Measurements from ENCODE around the gene ZBTB8OS. TPM values are rescaled to one million over a fixed set of nuclear protein-coding genes. Genes with fewer than 3 reads are reported as not detected.
"Not testable (repeated sequence)": the region's sequence is repeated elsewhere in the genome, so short reads cannot be mapped to it uniquely, and the experiment has no call there.

Gene ZBTB8OS
- total RNA-seq, 2 donors from 2014 or later: 51.6 to 58.3 TPM

DNA sequence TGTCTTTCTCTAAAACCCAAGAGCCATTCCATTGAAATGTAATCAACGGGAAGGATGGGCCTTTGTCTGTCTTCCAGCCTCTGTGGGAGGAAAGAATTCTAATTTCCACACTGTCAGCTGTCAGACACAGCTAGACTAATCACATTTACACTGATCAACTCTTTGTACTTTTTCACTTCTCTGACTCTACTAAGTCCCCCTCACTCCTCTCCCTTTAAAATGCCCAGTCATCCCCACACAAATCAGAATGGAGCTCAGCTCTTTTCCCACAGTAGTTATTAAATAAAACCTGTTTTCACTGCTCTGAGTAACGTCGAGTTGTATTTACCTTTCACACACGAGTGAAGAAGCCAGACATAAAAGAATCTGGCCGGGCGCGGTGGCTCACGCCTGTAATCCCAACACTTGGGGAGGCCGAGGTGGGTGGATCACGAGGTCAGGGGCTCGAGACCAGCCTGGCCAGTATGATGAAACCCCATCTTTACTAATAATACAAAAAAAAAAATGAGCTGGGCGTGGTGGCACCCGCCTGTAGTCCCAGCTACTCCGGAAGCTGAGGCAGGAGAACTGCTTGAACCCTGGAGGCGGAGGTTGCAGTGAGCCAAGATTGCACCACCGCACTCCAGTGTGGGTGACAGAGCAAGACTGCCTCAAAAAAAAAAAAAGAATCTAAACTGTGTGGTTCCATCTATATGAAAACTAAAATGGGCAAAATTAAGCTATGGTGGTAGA, 13.3 kb downstream of the ZBTB8OS start:
- Mint-ChIP-seq H3K36me3 (peaks cover 5% of the 10 kb centered on the region), H3K9me3 (no peaks in the 10 kb centered on the region), H3K27me3 (no peaks in the 10 kb centered on the region), H3K4me1 (ENCODE audit: low read depth in 2 of 2) (peaks cover 4 to 11% of the 10 kb centered on the region in 2 donors), H3K4me3 (no peak overlapping the region), H3K27ac (peak overlapping the region in 1 of 2 donors; percentile 49)
- ATAC-seq: no peak
- DNase-seq (ENCODE audit: low spot score): no peak

GRCh38 chr1:32635508-32636277, 14.7 kb downstream of the ZBTB8OS start:
- Mint-ChIP-seq H3K36me3 (peaks cover 5% of the 10 kb centered on the region), H3K27ac (peak overlapping the region in 1 of 2 donors; percentile 49), H3K4me3 (no peak overlapping the region), H3K9me3 (no peaks in the 10 kb centered on the region), H3K27me3 (no peaks in the 10 kb centered on the region), H3K4me1 (ENCODE audit: low read depth in 2 of 2) (peaks cover 4 to 11% of the 10 kb centered on the region in 2 donors)
- ATAC-seq: no peak
- no peak for DNase-seq (ENCODE audit: low spot score)

- Mint-ChIP-seq H3K36me3 (peaks cover 5% of the 10 kb centered on the region), H3K4me3 (no peak overlapping the region), H3K4me1 (ENCODE audit: low read depth in 2 of 2) (peaks cover 7 to 11% of the 10 kb centered on the region in 2 donors), H3K9me3 (no peaks in the 10 kb centered on the region), H3K27ac (peak overlapping the region in 1 of 2 donors; percentile 1), H3K27me3 (no peaks in the 10 kb centered on the region)
- no peak for DNase-seq (ENCODE audit: low spot score)
- no peak for ATAC-seq
Observed at GRCh38 chr1:32632829-32633228, 17.5 kb downstream of the ZBTB8OS start.

DNA sequence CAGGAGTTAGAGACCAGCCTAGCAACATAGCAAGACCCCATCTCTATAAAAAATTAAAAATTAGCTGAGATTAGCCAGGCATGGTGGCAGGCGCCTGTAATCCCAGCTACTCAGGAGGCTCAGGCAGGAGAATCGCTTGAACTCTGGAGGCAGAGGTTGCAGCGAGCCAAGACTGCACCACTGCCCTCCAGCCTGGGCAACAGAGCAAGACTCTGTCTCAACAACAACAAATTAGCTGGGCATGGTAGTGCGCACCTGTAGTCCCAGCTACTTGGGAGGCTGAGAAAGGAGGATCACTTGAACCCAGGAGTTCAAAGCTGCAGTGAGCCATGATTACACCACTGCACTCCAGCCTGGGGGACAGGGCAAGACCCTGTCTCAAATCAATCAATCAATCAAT, 20.2 kb downstream of the ZBTB8OS start:
- not testable (repeated sequence) for DNase-seq (ENCODE audit: low spot score); H3K4me3 Mint-ChIP-seq; ATAC-seq; H3K9me3 Mint-ChIP-seq; H3K36me3 Mint-ChIP-seq; H3K27me3 Mint-ChIP-seq; H3K27ac Mint-ChIP-seq
- H3K4me1 Mint-ChIP-seq (ENCODE audit: low read depth in 2 of 2): peaks cover 10 to 14% of the 10 kb centered on the region in 2 donors

DNA sequence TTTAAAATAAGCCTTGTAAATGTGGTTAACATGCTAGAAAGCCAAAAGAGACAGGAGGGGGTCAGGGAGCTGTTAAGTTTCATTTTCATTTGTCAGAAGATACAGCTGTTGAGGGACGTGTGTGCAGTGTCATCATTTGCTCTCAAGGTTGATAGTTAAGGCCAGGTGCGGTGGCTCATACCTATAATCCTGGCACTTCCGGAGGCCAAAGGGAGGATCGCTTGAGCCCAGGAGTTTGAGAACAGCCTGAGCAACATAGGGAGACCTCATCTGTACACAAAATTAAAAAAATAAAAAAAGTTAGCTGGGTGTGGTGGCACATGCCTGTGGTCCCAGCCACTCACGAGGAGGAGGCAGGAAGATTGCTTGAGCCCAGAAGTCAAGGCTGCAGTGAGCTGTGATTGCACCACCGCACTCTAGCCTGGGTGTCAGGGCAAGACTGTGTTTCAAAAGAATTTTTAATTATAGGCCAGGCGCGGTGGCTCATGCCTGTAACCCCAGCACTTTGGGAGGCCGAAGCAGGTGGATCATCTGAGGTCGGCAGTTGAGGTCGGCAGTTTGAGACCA, 22.7 kb downstream of the ZBTB8OS start:
- ATAC-seq (peak; percentile 83 to 86), DNase-seq (ENCODE audit: low spot score) (peak; percentile 63)
- Mint-ChIP-seq H3K27ac (peak overlapping the region; percentile 96 to 97), H3K27me3 (no peaks in the 10 kb centered on the region), H3K36me3 (peaks cover 9% of the 10 kb centered on the region), H3K9me3 (no peaks in the 10 kb centered on the region), H3K4me1 (ENCODE audit: low read depth in 2 of 2) (peaks cover 27 to 31% of the 10 kb centered on the region in 2 donors), H3K4me3 (peak overlapping the region; percentile 81)

DNA sequence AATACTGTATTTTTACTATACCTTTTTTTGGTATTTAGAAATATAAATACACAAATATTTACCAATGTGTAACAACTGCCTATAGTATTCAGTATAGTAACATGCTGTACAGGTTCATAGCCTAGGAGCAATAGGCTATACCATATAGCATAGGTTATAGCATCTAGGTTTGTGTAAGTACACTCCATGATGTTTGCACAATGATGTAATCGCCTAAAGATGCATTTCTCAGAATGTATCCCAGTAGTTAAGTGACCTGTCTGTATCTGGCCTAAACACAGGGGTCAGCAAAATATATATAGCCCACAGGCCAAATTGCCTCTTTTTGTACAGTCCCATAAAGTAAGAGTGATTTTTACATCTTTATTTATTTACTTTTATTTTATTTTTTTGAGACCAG, 24.2 kb downstream of the ZBTB8OS start:
- no peaks in the 10 kb centered on the region for H3K27me3 Mint-ChIP-seq
- H3K36me3 Mint-ChIP-seq: peaks cover 9% of the 10 kb centered on the region
- H3K4me1 Mint-ChIP-seq (ENCODE audit: low read depth in 2 of 2): peaks cover 31 to 33% of the 10 kb centered on the region in 2 donors
- no peak overlapping the region for H3K27ac Mint-ChIP-seq
- H3K4me3 Mint-ChIP-seq: no peak overlapping the region
- DNase-seq (ENCODE audit: low spot score) (no peak), ATAC-seq (no peak)
- H3K9me3 Mint-ChIP-seq: no peaks in the 10 kb centered on the region

GRCh38 chr1:32623775-32624174, 26.6 kb downstream of the ZBTB8OS start:
- Mint-ChIP-seq H3K36me3 (peaks cover 9% of the 10 kb centered on the region), H3K27ac (peak overlapping the region; percentile 10 to 54)
- peak in 1 of 2 donors; percentile 4 for ATAC-seq

DNA sequence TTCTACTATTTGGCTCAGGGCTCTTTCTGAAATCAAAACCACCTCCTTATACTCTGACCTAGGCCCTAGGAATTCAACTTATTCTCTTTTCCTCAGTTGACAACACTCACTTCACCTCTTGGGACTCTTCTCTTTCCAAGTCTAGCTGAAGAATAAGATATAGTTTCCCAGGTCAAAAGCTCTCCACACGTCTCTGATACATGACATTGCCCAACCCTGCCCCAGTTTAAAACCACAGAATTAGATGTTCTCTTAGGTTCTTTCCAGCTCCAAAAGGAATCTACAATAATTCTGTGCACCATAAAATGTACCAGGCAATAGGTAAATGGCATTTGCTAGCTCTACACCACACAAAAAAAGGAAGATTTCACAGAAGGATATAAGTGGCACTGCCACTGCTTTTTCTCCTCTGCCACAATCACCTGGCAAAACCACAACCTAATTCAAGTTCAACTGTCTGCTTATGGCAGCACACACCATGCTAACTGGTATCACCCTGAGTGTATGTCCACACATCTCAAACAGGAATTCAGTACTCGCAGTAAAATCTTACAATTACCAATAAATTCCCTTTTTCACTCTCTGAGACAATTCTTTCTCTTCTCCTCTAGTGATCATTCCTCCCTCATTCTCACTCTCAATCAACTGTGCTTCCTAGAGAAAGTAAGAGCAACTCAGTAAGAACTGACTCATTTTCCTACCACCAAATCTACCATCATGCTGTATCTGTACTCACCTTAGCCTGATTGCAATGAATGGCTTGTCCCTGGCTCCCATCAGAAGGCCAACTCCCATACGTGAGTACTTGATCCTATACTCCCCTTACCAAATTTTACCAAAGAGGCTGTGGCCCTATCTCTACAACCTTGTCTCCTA, 27.3 kb downstream of the ZBTB8OS start:
- DNase-seq (ENCODE audit: low spot score) (no peak), ATAC-seq (peak; percentile 69 to 74)
- H3K27ac Mint-ChIP-seq: peak overlapping the region; percentile 10 to 54
- no peaks in the 10 kb centered on the region for H3K27me3 Mint-ChIP-seq
- H3K9me3 Mint-ChIP-seq: no peaks in the 10 kb centered on the region
- H3K4me3 Mint-ChIP-seq: peak overlapping the region; percentile 69
- peaks cover 9% of the 10 kb centered on the region for H3K36me3 Mint-ChIP-seq
- peaks cover 31 to 32% of the 10 kb centered on the region in 2 donors for H3K4me1 Mint-ChIP-seq (ENCODE audit: low read depth in 2 of 2)

More at GRCh38 chr1:32623775-32624174, 26.6 kb downstream of the ZBTB8OS start:
- Mint-ChIP-seq H3K27me3 (no peaks in the 10 kb centered on the region), H3K4me1 (ENCODE audit: low read depth in 2 of 2) (peaks cover 31 to 33% of the 10 kb centered on the region in 2 donors), H3K4me3 (peak overlapping the region; percentile 69), H3K9me3 (no peaks in the 10 kb centered on the region)
- DNase-seq (ENCODE audit: low spot score): no peak

DNA sequence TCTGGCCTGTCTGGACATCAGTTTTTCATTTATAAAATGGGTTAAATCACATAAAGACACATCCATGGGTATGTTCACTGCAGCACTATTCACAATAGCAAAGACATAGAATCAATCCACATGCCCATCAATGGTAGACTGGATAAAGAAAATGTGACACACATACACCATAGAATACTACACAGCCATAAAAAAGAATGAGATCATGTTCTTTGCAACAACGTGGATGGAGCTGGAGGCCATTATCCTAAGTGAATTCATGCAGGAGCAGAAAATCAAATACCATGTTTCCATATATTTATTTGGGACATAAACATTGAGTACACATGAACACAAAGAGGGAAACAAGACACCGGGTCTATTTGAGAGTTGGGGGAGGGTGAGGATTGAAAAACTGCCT, 28.1 kb downstream of the ZBTB8OS start:
- no peak for DNase-seq (ENCODE audit: low spot score)
- peaks cover 9% of the 10 kb centered on the region for H3K36me3 Mint-ChIP-seq
- H3K27me3 Mint-ChIP-seq: no peaks in the 10 kb centered on the region
- ATAC-seq: no peak
- no peaks in the 10 kb centered on the region for H3K9me3 Mint-ChIP-seq
- H3K4me1 Mint-ChIP-seq (ENCODE audit: low read depth in 2 of 2): peaks cover 24% of the 10 kb centered on the region in 2 donors
- H3K4me3 Mint-ChIP-seq: no peak overlapping the region
- H3K27ac Mint-ChIP-seq: no peak overlapping the region

GRCh38 chr1:32619701-32620485, 30.5 kb downstream of the ZBTB8OS start:
- no peak overlapping the region for H3K27ac Mint-ChIP-seq
- H3K9me3 Mint-ChIP-seq: no peaks in the 10 kb centered on the region
- H3K36me3 Mint-ChIP-seq: peaks cover 9% of the 10 kb centered on the region
- ATAC-seq (peak in 1 of 2 donors; percentile 67), DNase-seq (ENCODE audit: low spot score) (no peak)
- peaks cover 19 to 21% of the 10 kb centered on the region in 2 donors for H3K4me1 Mint-ChIP-seq (ENCODE audit: low read depth in 2 of 2)
- H3K27me3 Mint-ChIP-seq: no peaks in the 10 kb centered on the region
- peak overlapping the region; percentile 21 for H3K4me3 Mint-ChIP-seq

GRCh38 chr1:32618673-32619221, 31.6 kb downstream of the ZBTB8OS start:
- Mint-ChIP-seq H3K4me3 (no peak overlapping the region), H3K36me3 (peaks cover 8% of the 10 kb centered on the region), H3K27ac (no peak overlapping the region), H3K4me1 (ENCODE audit: low read depth in 2 of 2) (peaks cover 12 to 14% of the 10 kb centered on the region in 2 donors), H3K9me3 (no peaks in the 10 kb centered on the region), H3K27me3 (no peaks in the 10 kb centered on the region)
- ATAC-seq (no peak), DNase-seq (ENCODE audit: low spot score) (no peak)

- Mint-ChIP-seq H3K4me1 (ENCODE audit: low read depth in 2 of 2) (peaks cover 4 to 6% of the 10 kb centered on the region in 2 donors), H3K27me3 (no peaks in the 10 kb centered on the region), H3K4me3 (peak overlapping the region; percentile 40), H3K36me3 (no peaks in the 10 kb centered on the region), H3K27ac (peak overlapping the region in 1 of 2 donors; percentile 53), H3K9me3 (no peaks in the 10 kb centered on the region)
- ATAC-seq (no peak), DNase-seq (ENCODE audit: low spot score) (no peak)
Observed at GRCh38 chr1:32613472-32613871, 36.9 kb downstream of the ZBTB8OS start.
